Ishikawa (cell line): ENCODE measurements around the gene UQCC2.

Experiments used
- CEBPB ChIP-seq: IDR thresholded peaks from 2 replicates; pipeline ENCODE4 v1.6.1; 2012
- CREB1 ChIP-seq: IDR thresholded peaks from 2 replicates; pipeline ENCODE4 v1.6.1; 2012; ENCODE audit warnings: low read depth
- EGR1 ChIP-seq: IDR thresholded peaks from 2 replicates; pipeline ENCODE4 v1.6.1; 2012
- EP300 ChIP-seq: IDR thresholded peaks from 2 replicates; pipeline ENCODE4 v1.6.1; 2012; ENCODE audit warnings: borderline replicate concordance
- FOXM1 ChIP-seq: IDR thresholded peaks from 2 replicates; pipeline ENCODE4 v1.6.1; 2012; ENCODE audit warnings: low read depth, borderline replicate concordance
- NFIC ChIP-seq: IDR thresholded peaks from 2 replicates; pipeline ENCODE4 v1.6.1; 2012
- RAD21 ChIP-seq: IDR thresholded peaks from 2 replicates; pipeline ENCODE4 v1.6.1; 2012; ENCODE audit warnings: low read depth
- TAF1 ChIP-seq: IDR thresholded peaks from 2 replicates; pipeline ENCODE4 v1.6.1; 2012; ENCODE audit warnings: low read depth, mild to moderate bottlenecking
- TCF12 ChIP-seq: IDR thresholded peaks from 2 replicates; pipeline ENCODE4 v1.6.1; 2012; ENCODE audit warnings: low read depth
- TEAD4 ChIP-seq: IDR thresholded peaks from 2 replicates; pipeline ENCODE4 v1.6.1; 2012
- YY1 ChIP-seq: IDR thresholded peaks from 2 replicates; pipeline ENCODE4 v1.6.1; 2012; ENCODE audit warnings: low read depth
- ZBTB7A ChIP-seq: IDR thresholded peaks from 2 replicates; pipeline ENCODE4 v1.6.1; 2012; ENCODE audit warnings: low read depth
- TF ChIP-seq, protein P1 (sequence below): IDR thresholded peaks from 2 replicates; pipeline ENCODE4 v1.6.1; 2012; ENCODE audit warnings: low read depth, mild to moderate bottlenecking
- TF ChIP-seq, protein P2 (sequence below): IDR thresholded peaks from 2 replicates; pipeline ENCODE4 v1.6.1; 2012
- TF ChIP-seq, protein P3 (sequence below): IDR thresholded peaks from 2 replicates; pipeline ENCODE4 v1.6.1; 2012

The UQCC2 gene

DNA sequence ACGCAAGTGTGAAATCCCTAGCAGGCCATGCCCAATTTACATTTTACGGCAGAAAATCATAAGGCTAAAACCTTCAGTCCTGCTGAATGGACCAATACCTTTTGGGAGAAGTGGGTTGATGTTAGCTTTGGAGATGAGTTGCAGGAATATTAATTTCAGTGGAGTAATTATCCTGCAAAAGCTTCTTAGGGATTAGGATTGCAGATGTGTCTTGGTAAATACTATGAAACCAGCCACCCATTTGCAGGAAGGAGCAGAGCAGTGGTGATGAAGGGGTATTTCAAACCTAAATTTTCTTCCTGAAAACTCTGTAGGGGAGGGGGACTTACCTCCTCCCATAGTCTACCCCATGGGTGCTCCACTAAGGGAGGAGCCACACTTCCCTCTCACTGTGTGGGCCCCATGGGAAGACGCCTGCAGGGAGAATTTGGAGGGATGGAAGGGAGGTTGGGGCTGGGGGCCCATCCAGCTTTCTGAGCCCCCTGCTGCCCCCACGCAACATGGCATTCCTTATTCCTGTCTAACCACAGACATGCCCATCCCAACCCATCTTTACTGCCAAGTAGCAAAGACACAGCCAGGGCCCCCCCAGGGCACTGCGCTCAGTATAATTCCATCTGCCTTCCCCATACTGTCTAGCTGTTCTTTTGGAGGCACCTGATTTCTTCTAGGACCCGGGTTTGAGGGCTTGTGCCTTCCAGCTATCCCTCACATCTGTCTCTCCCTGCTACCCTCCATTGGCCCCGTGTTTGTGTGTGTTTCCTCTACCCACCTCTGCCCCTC lies 14.6 kb upstream of the UQCC2 start:
- TF ChIP-seq NFIC (no peak), TCF12 (no peak), FOXM1 (no peak), ZBTB7A (no peak)
- TF ChIP-seq, protein P1, sequence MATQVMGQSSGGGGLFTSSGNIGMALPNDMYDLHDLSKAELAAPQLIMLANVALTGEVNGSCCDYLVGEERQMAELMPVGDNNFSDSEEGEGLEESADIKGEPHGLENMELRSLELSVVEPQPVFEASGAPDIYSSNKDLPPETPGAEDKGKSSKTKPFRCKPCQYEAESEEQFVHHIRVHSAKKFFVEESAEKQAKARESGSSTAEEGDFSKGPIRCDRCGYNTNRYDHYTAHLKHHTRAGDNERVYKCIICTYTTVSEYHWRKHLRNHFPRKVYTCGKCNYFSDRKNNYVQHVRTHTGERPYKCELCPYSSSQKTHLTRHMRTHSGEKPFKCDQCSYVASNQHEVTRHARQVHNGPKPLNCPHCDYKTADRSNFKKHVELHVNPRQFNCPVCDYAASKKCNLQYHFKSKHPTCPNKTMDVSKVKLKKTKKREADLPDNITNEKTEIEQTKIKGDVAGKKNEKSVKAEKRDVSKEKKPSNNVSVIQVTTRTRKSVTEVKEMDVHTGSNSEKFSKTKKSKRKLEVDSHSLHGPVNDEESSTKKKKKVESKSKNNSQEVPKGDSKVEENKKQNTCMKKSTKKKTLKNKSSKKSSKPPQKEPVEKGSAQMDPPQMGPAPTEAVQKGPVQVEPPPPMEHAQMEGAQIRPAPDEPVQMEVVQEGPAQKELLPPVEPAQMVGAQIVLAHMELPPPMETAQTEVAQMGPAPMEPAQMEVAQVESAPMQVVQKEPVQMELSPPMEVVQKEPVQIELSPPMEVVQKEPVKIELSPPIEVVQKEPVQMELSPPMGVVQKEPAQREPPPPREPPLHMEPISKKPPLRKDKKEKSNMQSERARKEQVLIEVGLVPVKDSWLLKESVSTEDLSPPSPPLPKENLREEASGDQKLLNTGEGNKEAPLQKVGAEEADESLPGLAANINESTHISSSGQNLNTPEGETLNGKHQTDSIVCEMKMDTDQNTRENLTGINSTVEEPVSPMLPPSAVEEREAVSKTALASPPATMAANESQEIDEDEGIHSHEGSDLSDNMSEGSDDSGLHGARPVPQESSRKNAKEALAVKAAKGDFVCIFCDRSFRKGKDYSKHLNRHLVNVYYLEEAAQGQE: no peak
- TF ChIP-seq, protein P2, sequence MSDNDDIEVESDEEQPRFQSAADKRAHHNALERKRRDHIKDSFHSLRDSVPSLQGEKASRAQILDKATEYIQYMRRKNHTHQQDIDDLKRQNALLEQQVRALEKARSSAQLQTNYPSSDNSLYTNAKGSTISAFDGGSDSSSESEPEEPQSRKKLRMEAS: no peak

DNA sequence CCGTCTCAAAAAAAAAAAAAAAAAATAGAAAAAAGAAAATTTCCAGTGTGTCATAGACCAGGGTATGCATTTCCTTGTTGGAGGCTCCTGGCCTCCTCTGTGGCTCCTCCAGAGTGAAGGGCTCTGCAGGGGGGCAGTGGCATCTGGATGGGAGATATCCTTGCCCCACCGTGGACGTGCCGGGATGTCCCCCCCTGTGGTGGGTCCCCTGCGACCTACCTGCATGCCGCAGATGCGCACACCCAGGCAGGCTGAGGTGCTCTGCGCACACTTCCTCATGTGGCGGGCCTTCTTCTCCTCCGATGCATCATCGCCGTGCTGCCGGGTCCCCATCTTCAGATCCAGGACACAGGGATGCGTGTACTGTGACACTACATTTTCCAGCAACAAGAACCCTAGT lies 13.7 kb upstream of the UQCC2 start:
- TF ChIP-seq EP300 (no peak), NFIC (no peak), YY1 (no peak)
- TF ChIP-seq, protein P3, sequence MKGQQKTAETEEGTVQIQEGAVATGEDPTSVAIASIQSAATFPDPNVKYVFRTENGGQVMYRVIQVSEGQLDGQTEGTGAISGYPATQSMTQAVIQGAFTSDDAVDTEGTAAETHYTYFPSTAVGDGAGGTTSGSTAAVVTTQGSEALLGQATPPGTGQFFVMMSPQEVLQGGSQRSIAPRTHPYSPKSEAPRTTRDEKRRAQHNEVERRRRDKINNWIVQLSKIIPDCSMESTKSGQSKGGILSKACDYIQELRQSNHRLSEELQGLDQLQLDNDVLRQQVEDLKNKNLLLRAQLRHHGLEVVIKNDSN: no peak

DNA sequence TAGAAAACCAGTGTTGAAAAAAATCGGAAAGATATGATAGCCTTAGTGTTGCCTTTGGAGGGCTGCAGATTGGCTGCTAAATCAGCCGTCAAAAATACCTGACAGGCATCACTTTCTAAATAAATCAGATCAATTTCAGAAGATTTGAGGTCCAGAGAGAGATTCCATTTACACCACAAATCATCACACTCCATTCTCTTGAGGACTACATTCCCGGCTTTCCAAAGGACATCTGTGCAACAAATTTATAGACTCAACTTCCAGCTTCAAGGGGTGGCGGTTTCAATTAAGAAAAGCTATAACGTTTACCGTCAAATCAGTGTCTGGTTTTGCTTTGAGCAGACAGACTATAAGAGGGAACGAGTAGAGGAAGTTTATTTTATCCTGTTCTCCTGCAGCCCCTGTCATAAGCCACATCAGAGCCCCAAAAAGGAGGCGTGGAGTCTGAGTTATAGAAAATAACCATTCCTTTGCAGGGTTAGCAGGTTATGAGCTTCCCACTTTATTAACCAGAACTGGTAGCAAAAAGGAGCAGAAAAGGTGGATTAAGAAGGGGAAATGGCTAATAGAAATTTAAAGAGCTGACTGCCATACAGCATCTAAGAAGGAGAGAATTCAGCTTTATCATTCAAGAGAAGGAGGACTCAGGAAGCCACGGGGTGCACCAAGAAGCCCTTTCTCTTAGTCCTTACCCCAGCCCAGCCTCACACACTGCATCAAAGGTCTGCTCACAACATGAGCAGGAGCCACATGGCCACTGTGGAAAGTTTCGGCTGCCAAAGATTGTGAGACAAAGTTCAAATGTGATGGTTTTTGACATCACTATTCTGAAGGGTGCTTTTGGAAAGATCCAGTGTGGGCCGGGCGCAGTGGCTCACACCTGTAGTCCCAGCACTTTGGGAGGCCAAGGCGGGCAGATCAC lies 12.9 kb upstream of the UQCC2 start:
- no peak for TF ChIP-seq EGR1
- TF ChIP-seq EP300: no peak
- no peak for TF ChIP-seq YY1

DNA sequence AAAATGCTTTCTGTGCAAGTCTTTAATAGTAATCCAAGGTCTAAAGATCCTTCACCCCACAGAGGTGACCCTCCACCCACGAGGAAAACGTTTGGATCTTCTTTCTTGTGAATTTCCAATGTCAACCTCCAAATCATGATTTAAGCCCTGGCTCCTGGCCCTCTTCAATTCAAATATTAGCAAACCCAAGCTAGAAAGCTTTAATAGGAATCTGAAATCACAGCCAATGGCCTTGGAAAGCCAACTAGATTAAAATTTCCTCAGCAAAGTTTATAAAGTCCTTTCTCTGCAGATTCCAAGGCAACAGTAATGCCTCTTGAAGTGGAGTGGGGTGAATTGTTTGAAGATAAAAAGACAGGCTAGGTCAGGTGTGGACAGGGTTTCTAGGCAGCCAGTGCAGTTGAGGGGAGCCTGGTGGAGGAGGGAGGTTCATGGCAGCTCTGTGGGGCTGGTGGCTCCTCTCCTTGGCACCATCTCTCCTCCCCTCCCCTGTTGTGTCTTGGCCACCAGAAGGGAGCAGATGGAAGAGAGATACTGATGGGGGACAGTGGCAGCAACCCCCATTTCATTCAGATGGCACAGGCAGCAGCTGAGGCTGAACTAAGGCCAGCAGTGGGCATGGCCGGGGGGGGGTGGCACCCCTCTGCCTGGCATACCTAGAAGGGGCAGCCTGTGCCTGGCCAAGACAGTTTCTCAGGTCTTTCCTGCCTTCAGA lies 12.0 kb upstream of the UQCC2 start:
- no peak for TF ChIP-seq CREB1
- no peak for TF ChIP-seq TCF12
- TF ChIP-seq NFIC: no peak
- TF ChIP-seq EP300: no peak
- TF ChIP-seq TAF1: no peak
- TF ChIP-seq RAD21: no peak

DNA sequence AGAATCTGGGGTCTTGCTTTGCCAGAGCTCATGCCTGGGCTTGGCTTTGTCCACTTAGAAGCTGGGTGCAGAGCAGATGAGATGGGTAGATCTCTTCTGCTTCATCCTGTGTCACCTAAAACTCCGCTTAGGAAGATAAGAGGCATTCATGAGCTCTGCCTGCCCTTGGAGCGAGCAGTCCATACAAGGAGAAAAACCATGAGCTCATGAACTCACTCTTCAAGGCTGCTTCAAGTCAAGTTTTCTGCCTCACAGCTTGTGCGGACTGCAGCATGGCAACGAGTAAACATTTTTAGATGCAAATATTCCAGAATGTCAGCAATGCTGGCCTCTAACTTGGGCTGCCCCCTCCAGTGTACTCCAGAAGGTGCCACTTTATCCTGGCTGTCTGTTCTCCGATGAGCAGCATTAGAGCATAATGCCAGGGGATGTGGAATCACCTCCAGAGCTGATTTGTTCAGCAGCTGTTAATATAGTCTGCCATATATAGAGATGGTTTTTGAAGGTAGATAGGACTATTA lies 10.7 kb upstream of the UQCC2 start:
- TF ChIP-seq TAF1 (no peak), YY1 (no peak), EGR1 (no peak), NFIC (no peak)

DNA sequence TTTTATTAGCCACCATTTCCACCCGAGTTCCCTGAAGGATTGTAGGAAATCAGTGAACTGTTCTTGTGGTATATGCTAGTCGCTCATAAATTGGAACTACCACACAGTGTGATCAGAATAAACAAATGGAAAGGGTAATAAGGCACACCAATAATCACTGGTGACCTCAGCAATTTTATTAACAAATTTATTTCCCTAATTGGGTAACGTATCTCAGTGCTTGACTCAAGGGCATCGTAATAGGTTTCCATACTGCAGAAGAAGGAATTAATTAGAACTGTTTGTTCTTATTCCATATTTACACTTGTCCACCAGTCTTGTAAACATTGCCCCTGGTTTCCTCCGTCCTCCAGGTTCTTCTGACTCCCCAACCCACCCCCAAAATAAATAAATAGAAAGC lies 10.0 kb upstream of the UQCC2 start:
- TF ChIP-seq, protein P2: no peak
- TF ChIP-seq TCF12: no peak
- no peak for TF ChIP-seq ZBTB7A
- no peak for TF ChIP-seq CEBPB
- no peak for TF ChIP-seq NFIC
- no peak for TF ChIP-seq YY1
- TF ChIP-seq, protein P1: no peak
- TF ChIP-seq, protein P3: no peak
- no peak for TF ChIP-seq RAD21
- TF ChIP-seq TAF1: no peak
- no peak for TF ChIP-seq EGR1
- no peak for TF ChIP-seq FOXM1
- no peak for TF ChIP-seq CREB1
- TF ChIP-seq EP300: no peak
- TF ChIP-seq TEAD4: no peak
